ENCODE data around the gene LIMK1.
"Not testable (repeated sequence)": the region's sequence is repeated elsewhere in the genome, so short reads cannot be mapped to it uniquely, and the experiment has no call there.

LIMK1 gene

GRCh38 chr7:74084722-74085578 is 1.3 kb downstream of the LIMK1 start:
- no peak for DNase-seq

DNA sequence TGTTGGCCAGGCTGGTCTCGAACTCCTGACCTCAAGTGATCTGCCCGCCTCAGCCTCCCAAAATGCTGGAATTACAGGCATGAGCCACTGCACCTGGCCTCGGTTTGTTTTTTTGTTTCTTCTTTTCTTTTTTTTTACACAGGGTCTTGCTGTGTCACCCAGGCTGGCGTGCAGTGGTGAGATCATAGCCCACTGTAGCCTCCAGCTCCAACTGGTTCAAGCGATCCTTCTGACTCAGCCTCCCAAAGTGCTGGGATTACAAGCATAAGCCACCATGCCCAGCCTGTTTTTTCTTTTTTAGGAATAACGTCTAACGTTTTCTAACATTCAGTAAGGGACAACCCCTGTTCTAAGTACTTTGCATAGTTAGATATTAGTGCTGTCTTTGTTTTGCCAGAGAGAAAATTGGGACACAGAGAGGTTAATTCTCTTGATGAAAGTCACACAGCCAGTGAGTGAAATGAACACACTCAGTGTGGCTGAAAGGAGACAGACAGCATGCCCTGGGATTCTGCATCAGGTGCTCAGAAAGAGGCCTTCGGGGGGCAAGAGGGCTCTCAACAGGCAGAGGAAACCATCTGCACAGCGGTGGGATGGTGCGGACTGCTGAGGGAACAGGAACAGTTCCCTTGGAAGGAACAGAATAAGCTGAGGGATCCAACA is 4.3 kb downstream of the LIMK1 start:
- no peak for DNase-seq

GRCh38 chr7:74092321-74092963 is 8.8 kb downstream of the LIMK1 start:
- no peak for DNase-seq

GRCh38 chr7:74092964-74093471 is 9.4 kb downstream of the LIMK1 start:
- no peak for DNase-seq

- no peak for DNase-seq
These were observed 10.1 kb downstream of the LIMK1 start for GRCh38 chr7:74093671-74094223.

DNA sequence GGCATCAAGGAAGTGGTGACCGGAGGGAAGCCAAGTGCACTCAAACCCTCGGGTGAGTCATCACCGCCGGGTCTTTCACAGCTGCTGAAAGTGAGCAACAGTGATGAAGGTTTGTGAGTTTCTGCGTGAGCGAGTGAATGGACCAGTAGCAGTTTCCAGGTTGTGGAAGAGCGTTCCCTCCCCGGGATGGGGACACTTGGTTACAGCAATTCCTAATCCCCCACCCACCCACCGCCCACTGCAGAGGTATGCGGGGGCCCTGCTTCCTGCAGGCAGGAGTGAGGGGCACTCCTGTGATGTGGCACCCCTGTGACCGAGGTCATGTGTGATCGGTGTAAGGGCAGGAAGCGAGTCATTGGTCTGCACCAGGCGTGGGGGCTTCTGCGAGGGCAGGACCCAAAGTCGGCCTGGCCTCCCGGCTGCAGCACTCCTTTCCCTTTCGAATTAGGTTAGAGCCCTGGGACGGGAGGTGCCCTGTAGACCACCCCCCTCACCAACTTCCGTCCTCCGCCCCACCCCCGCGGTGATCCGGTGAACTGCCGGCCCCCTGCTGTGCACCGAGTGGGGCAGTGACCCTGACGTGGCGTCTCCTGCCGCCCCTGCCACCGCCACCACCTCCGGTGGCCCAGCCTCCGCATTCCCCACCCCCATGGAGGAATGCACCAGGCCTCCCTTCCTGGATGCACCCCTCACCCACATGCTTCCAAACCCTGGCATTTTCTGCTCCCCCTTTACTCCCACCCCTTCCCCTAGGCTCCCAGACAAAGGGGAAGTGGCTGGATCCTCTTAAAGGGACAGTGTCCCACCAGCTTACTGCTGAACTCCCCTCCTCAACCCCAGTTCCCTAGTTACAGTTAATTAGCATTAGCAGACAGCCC is 10.9 kb downstream of the LIMK1 start:
- peak; percentile 77 for DNase-seq

DNA sequence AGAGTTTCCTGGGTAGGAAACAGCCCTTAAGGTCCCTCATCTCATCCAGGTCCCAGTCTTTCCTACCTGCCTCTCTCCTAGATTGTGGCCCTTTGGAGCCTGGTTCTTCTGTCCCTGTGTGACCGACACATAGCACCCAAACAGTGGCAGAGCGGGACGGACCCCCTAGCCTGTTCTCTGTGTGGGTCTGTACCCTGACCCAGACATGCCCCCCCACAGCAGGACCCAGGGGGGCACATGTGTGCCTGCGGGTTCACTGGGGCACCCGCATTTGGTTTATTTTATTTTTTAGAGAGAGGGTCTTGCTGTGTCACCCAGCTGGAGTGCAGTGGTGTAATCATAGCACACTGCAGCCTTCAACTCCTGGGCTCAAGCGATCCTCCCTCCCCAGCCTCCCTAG is 11.5 kb downstream of the LIMK1 start:
- DNase-seq: no peak

GRCh38 chr7:74097937-74098614 is 14.5 kb downstream of the LIMK1 start:
- DNase-seq: no peak

DNA sequence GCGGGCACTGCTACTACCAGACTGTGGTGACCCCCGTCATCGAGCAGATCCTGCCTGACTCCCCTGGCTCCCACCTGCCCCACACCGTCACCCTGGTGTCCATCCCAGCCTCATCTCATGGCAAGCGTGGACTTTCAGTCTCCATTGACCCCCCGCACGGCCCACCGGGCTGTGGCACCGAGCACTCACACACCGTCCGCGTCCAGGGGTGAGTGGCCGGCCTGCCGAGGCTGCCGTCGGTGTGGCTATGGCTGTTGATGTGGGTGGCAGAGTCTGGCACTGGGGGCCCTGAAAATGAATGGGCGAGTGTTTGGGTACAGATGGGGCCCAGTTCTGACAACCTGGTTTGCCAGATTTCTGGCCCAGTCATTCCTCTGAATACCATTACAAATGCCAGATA is 15.4 kb downstream of the LIMK1 start:
- DNase-seq: no peak

DNA sequence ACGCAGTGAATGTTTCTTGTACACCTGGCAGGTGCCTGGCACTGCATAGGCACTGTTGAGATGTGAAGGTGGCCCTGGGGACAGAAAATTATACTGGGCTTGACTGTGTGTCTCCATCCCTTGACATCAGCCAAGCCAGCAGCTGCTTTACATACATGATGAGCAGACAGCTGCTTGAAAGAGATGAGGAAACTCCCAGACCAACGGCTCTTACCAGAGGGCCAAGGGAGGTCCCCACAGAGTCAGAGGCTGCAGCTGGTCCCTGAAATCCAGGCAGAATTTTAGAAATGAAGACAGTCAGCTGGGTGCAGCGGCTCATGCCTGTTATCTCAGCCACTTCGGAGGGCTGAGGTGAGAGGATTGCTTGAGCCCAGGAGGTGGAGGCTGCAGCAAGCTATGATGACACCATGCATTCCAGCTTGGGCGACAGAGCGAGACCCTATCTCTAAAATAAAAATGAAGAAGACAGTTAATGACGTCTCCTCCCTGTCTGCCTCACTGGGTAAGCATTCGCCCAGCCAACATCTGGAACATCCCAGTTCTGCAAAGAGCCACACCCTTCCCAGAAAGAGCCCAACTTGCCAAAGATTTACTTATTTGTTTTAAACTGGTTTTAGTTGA is 17.6 kb downstream of the LIMK1 start:
- DNase-seq: peak; percentile 61

DNA sequence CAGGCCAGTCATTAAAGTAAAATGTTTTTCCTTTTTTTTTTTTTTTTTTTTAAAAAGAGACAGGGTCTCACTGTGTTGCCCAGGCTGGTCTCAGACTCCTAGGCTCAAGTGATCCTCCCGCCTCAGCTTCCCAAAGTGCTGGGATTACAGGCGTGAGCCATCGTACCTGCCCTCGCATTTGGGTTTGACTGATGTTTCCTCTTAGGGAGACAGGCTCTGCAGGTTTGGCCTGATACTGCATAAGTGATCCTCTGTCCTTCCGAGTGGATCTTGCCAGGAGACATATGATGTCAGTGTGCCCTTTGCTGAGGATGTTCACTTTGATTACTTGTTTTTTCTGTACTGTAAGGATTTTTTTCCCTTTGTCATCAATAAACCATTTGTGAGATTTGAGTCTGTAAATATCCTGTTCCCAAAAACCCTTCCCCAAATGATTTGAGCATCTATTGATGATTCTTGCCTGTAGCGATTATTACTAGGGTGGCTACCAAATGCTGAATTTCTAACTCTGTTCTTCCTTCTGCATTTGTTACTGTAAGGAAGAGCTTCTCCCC is 19.7 kb downstream of the LIMK1 start:
- no peak for DNase-seq

GRCh38 chr7:74104702-74105101 is 21.1 kb downstream of the LIMK1 start:
- no peak for DNase-seq

GRCh38 chr7:74105992-74106391 is 22.4 kb downstream of the LIMK1 start:
- no peak for DNase-seq

- DNase-seq: no peak
These were observed 23.2 kb downstream of the LIMK1 start for GRCh38 chr7:74106846-74107245.

DNA sequence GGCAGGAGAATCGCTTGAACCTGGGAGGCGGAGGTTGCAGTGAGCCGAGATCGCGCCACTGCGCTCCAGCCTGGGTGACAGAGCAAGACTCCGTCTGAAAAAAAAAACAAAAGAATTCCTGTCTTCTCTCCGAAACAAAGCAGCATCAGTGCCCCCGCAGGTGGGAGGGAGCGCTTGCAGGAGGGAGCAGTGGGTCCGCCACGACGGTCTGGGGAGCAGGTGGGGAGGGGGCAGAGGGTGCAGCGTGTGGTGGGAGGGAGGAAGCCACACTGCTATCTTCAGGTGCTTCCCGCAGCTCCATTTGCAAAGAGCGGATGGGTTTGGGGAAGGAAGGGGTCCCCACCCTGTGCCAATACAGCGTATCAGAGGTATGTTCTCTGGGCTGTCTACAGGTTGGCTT is 31.7 kb downstream of the LIMK1 start:
- no peak for DNase-seq

GRCh38 chr7:74116356-74116755 is 32.8 kb downstream of the LIMK1 start:
- no peak for DNase-seq

- DNase-seq: no peak
These were observed 36.2 kb downstream of the LIMK1 start for GRCh38 chr7:74119831-74120230.

DNA sequence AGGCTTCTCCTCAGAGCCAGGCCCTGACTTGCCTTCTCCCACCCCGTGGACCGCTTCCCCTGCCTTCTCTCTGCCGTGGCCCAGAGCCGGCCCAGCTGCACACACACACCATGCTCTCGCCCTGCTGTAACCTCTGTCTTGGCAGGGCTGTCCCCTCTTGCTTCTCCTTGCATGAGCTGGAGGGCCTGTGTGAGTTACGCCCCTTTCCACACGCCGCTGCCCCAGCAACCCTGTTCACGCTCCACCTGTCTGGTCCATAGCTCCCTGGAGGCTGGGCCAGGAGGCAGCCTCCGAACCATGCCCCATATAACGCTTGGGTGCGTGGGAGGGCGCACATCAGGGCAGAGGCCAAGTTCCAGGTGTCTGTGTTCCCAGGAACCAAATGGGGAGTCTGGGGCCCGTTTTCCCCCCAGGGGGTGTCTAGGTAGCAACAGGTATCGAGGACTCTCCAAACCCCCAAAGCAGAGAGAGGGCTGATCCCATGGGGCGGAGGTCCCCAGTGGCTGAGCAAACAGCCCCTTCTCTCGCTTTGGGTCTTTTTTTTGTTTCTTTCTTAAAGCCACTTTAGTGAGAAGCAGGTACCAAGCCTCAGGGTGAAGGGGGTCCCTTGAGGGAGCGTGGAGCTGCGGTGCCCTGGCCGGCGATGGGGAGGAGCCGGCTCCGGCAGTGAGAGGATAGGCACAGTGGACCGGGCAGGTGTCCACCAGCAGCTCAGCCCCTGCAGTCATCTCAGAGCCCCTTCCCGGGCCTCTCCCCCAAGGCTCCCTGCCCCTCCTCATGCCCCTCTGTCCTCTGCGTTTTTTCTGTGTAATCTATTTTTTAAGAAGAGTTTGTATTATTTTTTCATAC is 38.0 kb downstream of the LIMK1 start:
- DNase-seq: no peak

DNA sequence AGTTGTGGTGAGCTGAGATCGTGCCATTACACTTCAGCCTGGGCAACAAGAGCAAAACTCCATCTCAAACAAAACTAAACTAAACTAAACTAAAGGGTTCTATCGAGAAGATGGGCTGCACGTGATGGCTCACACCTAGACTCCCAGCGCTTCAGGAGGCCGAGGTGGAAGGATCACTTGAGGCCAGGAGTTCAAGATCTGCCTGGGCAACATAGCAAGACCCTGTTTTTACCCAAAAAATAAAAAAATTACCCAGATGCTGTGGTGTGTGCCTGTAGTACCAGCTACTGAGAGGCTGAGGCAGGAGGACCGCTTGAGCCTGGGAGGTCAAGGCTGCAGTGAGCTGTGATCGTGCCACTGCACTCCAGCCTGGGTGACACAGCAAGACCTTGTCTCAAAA is 40.3 kb downstream of the LIMK1 start:
- DNase-seq: not testable (repeated sequence)
